GM23338 (cell line): ENCODE data around the gene CHST14. TPM values are rescaled to one million over a fixed set of nuclear protein-coding genes. Genes with fewer than 3 reads are reported as not detected.

Experiments
- ATAC-seq: fragments of 200-7000 bp; cut with Tn5 transposase; 3 replicates; pipeline ENCODE4 v1.9.1; 2020
- DNase-seq: peaks from one replicate; pipeline ENCODE4 v3.0.0-alpha.2; 2015; ENCODE audit warnings: low spot score
- H2AFZ ChIP-seq: fragments of 200-600 bp; sonication (generic); 2 replicates; pipeline ENCODE4 v1.8.0; 2016; ENCODE audit warnings: antibody characterized with exemption, mild to moderate bottlenecking, moderate library complexity
- H3F3A ChIP-seq: fragments of 200-600 bp; sonication (generic); replicated peaks from 2 replicates; pipeline ENCODE4 v1.8.0; 2017; ENCODE audit warnings: antibody characterized with exemption, mixed run types, low read depth
- H3K27ac ChIP-seq: fragments of 200-600 bp; sonication (generic); 2 replicates; pipeline ENCODE4 v1.6.1; 2016; ENCODE audit warnings: low read depth
- H3K27me3 ChIP-seq: fragments of 200-600 bp; sonication (generic); 2 replicates; pipeline ENCODE4 v1.8.0; 2016; ENCODE audit warnings: mild to moderate bottlenecking, mixed run types, moderate library complexity; ENCODE audit not compliant: insufficient read depth
- H3K36me3 ChIP-seq: fragments of 200-600 bp; sonication (generic); 2 replicates; pipeline ENCODE4 v1.8.0; 2016; ENCODE audit warnings: mild to moderate bottlenecking; ENCODE audit not compliant: insufficient read depth
- H3K4me1 ChIP-seq: fragments of 200-600 bp; sonication (generic); 2 replicates; pipeline ENCODE4 v1.8.0; 2016; ENCODE audit warnings: mild to moderate bottlenecking, moderate library complexity; ENCODE audit not compliant: insufficient read depth
- H3K4me2 ChIP-seq: fragments of 200-600 bp; sonication (generic); 2 replicates; pipeline ENCODE4 v1.7.1; 2017; ENCODE audit warnings: mixed run types
- H3K4me3 ChIP-seq: fragments of 200-600 bp; sonication (generic); 2 replicates; pipeline ENCODE4 v1.6.1; 2016; ENCODE audit warnings: mixed run types
- H3K79me2 ChIP-seq: fragments of 200-600 bp; sonication (generic); replicated peaks from 2 replicates; pipeline ENCODE4 v1.8.0; 2017; ENCODE audit warnings: mild to moderate bottlenecking; ENCODE audit not compliant: insufficient read depth
- H3K9me2 ChIP-seq: fragments of 200-600 bp; sonication (generic); 2 replicates; pipeline ENCODE4 v1.8.0; 2017; ENCODE audit not compliant: insufficient read depth
- H4K20me1 ChIP-seq: fragments of 200-600 bp; sonication (generic); replicated peaks from 2 replicates; pipeline ENCODE4 v1.8.0; 2017; ENCODE audit warnings: mild to moderate bottlenecking; ENCODE audit not compliant: insufficient read depth
- H3K27ac Mint-ChIP-seq: 2 replicates; pipeline ENCODE4 v1.8.0; 2020; ENCODE audit warnings: inconsistent platforms, mild to moderate bottlenecking, moderate library complexity, mixed read lengths
- H3K27me3 Mint-ChIP-seq: 3 replicates; pipeline ENCODE4 v1.8.0; 2022; ENCODE audit warnings: low read depth, mild to moderate bottlenecking, moderate library complexity, mixed read lengths, inconsistent platforms; ENCODE audit not compliant: insufficient read depth, poor library complexity
- H3K36me3 Mint-ChIP-seq: 3 replicates; pipeline ENCODE4 v1.8.0; 2021; ENCODE audit warnings: low read depth, mild to moderate bottlenecking, inconsistent platforms, moderate library complexity, mixed read lengths
- H3K4me1 Mint-ChIP-seq: 3 replicates; pipeline ENCODE4 v1.8.0; 2020; ENCODE audit warnings: mild to moderate bottlenecking, inconsistent platforms, mixed read lengths
- H3K4me3 Mint-ChIP-seq: 3 replicates; pipeline ENCODE4 v1.8.0; 2021; ENCODE audit warnings: moderate library complexity, mild to moderate bottlenecking, inconsistent platforms, mixed read lengths
- H3K9me3 Mint-ChIP-seq: 3 replicates; pipeline ENCODE4 v1.8.0; 2020; ENCODE audit warnings: moderate library complexity, mild to moderate bottlenecking, inconsistent platforms, mixed read lengths
- CREB1 ChIP-seq: fragments of 250-450 bp; sonication (Bioruptor Pico); IDR thresholded peaks from 2 replicates; pipeline ENCODE4 v1.5.0; 2020; ENCODE audit warnings: low read depth, mild to moderate bottlenecking, moderate library complexity
- EZH2 ChIP-seq: fragments of 200-600 bp; sonication (generic); IDR thresholded peaks from one replicate; pipeline ENCODE4 v1.8.0; 2017; ENCODE audit warnings: antibody characterized with exemption, mild to moderate bottlenecking, low read depth; ENCODE audit not compliant: unreplicated experiment
- POLR2AphosphoS5 ChIP-seq: IDR thresholded peaks from 2 replicates; pipeline ENCODE4 v1.6.1; 2016; ENCODE audit warnings: antibody characterized with exemption, low read depth
- STAT1 ChIP-seq: IDR thresholded peaks from one replicate; pipeline ENCODE4 v1.6.1; 2016; ENCODE audit warnings: antibody characterized with exemption; ENCODE audit not compliant: unreplicated experiment
- polyA plus RNA-seq: library from polyadenylated mRNA; unstranded; fragments of >200 nt; fragmentation: Nextera tagmentation; extraction: Ambion mirVana; gene quantifications from 2 replicates; pipeline ENCODE4 v1.2.1, GENCODE V29; 2016
- total RNA-seq: library from RNA; depleted of rRNA; stranded (reverse); fragments of >200 nt; shearing (Covaris generic); gene quantifications from 2 replicates; pipeline ENCODE4 v1.2.3, GENCODE V29; 2014
- TF ChIP-seq, protein P1 (sequence below): fragments of 250-450 bp; sonication (Bioruptor Pico); IDR thresholded peaks from 2 replicates; pipeline ENCODE4 v1.5.0; 2020; ENCODE audit warnings: mild to moderate bottlenecking, moderate library complexity
- TF ChIP-seq, protein P2 (sequence below): IDR thresholded peaks from 2 replicates; pipeline ENCODE4 v1.6.1; 2016; ENCODE audit warnings: antibody characterized with exemption
- TF ChIP-seq, protein P3 (sequence below): IDR thresholded peaks from one replicate; pipeline ENCODE4 v1.6.1; 2018; ENCODE audit warnings: antibody characterized with exemption; ENCODE audit not compliant: unreplicated experiment
- TF ChIP-seq, protein P4 (sequence below), 2 experiments: fragments of 200-600 bp in 1 of 2; sonication (generic) in 1 of 2; conservative IDR thresholded peaks; 2 replicates each; pipeline versions ENCODE4 v1.5.1 to v1.6.1; 2016 to 2017; ENCODE audit warnings: antibody characterized with exemption in 2 of 2, low read depth in 2 of 2, mild to moderate bottlenecking in 2 of 2, moderate library complexity in 1 of 2

CHST14 gene
- total and polyA plus RNA-seq, 2 experiments from 2014 or later = 8.4 to 15.6 TPM

DNA sequence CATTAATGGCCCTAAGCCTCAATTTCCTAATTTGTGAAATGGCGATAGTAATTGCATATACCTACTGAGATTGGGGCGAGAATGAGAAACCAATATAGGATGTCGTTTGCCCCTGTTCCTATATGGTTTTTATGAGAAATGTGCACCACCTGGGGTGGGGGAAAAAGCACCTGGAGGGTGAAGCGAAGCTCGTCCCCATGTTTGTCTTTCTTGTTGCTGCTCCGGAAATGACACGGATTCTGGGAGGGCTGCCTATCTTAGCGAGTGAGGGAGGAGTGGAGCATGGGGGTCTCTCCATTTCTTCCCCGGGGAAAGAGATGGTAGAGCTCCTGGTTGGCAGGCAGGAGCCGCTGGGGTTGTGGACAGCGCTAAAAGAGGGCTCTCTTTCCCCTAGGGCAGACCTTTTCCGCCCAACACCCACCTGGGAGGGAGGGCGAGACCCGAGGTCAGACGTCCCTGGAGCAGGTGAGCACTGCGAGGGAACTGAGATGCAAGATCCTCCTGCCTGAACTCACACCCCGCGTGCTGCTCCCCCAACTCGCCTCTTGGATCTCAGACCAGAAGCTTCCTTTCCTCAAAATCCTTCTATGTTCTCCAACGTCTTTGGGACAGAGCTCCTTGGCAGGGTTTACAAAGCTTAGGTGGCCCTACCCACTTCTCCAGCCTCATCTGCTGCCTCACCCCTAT, 35.6 kb upstream of the CHST14 start:
- Histone ChIP-seq H3K79me2 (0 out of 2 replicates have a peak, but pooled peaks cover 2% of the 10 kb centered on the region), H3K36me3 (no peaks in the 10 kb centered on the region), H3K4me1 (peaks cover 38% of the 10 kb centered on the region), H2AFZ (peak overlapping the region; percentile 94), H3K27ac (no peak overlapping the region), H3K9me2 (no peaks in the 10 kb centered on the region), H3K4me2 (peak overlapping the region; percentile 100), H3F3A (0 out of 2 replicates have a peak, but pooled peaks cover 7% of the 10 kb centered on the region), H3K27me3 (peaks cover 38% of the 10 kb centered on the region), H3K4me3 (peak overlapping the region; percentile 82), H4K20me1 (no peaks in the 10 kb centered on the region)
- DNase-seq (no peak), ATAC-seq (no peak)
- H3K4me1 Mint-ChIP-seq = peaks cover 43% of the 10 kb centered on the region
- H3K4me3 Mint-ChIP-seq = peak overlapping the region; percentile 70
- no peak overlapping the region for H3K27ac Mint-ChIP-seq
- H3K27me3 Mint-ChIP-seq = peaks cover 46% of the 10 kb centered on the region
- no peaks in the 10 kb centered on the region for H3K36me3 Mint-ChIP-seq
- H3K9me3 Mint-ChIP-seq = no peaks in the 10 kb centered on the region
- TF ChIP-seq, protein P1, sequence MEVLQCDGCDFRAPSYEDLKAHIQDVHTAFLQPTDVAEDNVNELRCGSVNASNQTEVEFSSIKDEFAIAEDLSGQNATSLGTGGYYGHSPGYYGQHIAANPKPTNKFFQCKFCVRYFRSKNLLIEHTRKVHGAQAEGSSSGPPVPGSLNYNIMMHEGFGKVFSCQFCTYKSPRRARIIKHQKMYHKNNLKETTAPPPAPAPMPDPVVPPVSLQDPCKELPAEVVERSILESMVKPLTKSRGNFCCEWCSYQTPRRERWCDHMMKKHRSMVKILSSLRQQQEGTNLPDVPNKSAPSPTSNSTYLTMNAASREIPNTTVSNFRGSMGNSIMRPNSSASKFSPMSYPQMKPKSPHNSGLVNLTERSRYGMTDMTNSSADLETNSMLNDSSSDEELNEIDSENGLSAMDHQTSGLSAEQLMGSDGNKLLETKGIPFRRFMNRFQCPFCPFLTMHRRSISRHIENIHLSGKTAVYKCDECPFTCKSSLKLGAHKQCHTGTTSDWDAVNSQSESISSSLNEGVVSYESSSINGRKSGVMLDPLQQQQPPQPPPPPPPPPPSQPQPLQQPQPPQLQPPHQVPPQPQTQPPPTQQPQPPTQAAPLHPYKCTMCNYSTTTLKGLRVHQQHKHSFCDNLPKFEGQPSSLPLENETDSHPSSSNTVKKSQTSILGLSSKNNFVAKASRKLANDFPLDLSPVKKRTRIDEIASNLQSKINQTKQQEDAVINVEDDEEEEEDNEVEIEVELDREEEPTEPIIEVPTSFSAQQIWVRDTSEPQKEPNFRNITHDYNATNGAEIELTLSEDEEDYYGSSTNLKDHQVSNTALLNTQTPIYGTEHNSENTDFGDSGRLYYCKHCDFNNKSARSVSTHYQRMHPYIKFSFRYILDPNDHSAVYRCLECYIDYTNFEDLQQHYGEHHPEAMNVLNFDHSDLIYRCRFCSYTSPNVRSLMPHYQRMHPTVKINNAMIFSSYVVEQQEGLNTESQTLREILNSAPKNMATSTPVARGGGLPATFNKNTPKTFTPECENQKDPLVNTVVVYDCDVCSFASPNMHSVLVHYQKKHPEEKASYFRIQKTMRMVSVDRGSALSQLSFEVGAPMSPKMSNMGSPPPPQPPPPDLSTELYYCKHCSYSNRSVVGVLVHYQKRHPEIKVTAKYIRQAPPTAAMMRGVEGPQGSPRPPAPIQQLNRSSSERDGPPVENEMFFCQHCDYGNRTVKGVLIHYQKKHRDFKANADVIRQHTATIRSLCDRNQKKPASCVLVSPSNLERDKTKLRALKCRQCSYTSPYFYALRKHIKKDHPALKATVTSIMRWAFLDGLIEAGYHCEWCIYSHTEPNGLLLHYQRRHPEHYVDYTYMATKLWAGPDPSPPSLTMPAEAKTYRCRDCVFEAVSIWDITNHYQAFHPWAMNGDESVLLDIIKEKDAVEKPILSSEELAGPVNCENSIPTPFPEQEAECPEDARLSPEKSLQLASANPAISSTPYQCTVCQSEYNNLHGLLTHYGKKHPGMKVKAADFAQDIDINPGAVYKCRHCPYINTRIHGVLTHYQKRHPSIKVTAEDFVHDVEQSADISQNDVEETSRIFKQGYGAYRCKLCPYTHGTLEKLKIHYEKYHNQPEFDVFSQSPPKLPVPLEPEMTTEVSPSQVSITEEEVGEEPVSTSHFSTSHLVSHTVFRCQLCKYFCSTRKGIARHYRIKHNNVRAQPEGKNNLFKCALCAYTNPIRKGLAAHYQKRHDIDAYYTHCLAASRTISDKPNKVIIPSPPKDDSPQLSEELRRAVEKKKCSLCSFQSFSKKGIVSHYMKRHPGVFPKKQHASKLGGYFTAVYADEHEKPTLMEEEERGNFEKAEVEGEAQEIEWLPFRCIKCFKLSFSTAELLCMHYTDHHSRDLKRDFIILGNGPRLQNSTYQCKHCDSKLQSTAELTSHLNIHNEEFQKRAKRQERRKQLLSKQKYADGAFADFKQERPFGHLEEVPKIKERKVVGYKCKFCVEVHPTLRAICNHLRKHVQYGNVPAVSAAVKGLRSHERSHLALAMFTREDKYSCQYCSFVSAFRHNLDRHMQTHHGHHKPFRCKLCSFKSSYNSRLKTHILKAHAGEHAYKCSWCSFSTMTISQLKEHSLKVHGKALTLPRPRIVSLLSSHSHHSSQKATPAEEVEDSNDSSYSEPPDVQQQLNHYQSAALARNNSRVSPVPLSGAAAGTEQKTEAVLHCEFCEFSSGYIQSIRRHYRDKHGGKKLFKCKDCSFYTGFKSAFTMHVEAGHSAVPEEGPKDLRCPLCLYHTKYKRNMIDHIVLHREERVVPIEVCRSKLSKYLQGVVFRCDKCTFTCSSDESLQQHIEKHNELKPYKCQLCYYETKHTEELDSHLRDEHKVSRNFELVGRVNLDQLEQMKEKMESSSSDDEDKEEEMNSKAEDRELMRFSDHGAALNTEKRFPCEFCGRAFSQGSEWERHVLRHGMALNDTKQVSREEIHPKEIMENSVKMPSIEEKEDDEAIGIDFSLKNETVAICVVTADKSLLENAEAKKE (CRISPR knock-in tag) = no peak
- TF ChIP-seq, protein P2, sequence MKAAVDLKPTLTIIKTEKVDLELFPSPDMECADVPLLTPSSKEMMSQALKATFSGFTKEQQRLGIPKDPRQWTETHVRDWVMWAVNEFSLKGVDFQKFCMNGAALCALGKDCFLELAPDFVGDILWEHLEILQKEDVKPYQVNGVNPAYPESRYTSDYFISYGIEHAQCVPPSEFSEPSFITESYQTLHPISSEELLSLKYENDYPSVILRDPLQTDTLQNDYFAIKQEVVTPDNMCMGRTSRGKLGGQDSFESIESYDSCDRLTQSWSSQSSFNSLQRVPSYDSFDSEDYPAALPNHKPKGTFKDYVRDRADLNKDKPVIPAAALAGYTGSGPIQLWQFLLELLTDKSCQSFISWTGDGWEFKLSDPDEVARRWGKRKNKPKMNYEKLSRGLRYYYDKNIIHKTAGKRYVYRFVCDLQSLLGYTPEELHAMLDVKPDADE = no peak
- TF ChIP-seq EZH2 = no peak
- no peak for TF ChIP-seq STAT1
- TF ChIP-seq CREB1 (CRISPR knock-in tag) = no peak
- TF ChIP-seq, protein P3, sequence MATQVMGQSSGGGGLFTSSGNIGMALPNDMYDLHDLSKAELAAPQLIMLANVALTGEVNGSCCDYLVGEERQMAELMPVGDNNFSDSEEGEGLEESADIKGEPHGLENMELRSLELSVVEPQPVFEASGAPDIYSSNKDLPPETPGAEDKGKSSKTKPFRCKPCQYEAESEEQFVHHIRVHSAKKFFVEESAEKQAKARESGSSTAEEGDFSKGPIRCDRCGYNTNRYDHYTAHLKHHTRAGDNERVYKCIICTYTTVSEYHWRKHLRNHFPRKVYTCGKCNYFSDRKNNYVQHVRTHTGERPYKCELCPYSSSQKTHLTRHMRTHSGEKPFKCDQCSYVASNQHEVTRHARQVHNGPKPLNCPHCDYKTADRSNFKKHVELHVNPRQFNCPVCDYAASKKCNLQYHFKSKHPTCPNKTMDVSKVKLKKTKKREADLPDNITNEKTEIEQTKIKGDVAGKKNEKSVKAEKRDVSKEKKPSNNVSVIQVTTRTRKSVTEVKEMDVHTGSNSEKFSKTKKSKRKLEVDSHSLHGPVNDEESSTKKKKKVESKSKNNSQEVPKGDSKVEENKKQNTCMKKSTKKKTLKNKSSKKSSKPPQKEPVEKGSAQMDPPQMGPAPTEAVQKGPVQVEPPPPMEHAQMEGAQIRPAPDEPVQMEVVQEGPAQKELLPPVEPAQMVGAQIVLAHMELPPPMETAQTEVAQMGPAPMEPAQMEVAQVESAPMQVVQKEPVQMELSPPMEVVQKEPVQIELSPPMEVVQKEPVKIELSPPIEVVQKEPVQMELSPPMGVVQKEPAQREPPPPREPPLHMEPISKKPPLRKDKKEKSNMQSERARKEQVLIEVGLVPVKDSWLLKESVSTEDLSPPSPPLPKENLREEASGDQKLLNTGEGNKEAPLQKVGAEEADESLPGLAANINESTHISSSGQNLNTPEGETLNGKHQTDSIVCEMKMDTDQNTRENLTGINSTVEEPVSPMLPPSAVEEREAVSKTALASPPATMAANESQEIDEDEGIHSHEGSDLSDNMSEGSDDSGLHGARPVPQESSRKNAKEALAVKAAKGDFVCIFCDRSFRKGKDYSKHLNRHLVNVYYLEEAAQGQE = no peak
- TF ChIP-seq, protein P4, sequence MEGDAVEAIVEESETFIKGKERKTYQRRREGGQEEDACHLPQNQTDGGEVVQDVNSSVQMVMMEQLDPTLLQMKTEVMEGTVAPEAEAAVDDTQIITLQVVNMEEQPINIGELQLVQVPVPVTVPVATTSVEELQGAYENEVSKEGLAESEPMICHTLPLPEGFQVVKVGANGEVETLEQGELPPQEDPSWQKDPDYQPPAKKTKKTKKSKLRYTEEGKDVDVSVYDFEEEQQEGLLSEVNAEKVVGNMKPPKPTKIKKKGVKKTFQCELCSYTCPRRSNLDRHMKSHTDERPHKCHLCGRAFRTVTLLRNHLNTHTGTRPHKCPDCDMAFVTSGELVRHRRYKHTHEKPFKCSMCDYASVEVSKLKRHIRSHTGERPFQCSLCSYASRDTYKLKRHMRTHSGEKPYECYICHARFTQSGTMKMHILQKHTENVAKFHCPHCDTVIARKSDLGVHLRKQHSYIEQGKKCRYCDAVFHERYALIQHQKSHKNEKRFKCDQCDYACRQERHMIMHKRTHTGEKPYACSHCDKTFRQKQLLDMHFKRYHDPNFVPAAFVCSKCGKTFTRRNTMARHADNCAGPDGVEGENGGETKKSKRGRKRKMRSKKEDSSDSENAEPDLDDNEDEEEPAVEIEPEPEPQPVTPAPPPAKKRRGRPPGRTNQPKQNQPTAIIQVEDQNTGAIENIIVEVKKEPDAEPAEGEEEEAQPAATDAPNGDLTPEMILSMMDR (conservative IDR thresholded peaks at IDR 0.05; ENCODE audit: low read depth in 2 of 2) = no peak
- no peak for TF ChIP-seq POLR2AphosphoS5
